Iris pigment epithelial cell (primary cell): ENCODE data around the gene CMIP.
A peak's percentile ranks its signal among the peaks of the same experiment; 100 is the strongest.

Experiments
- DNase-seq: peaks from one replicate; pipeline ENCODE4 v3.0.0-alpha.2; 2011; ENCODE audit warnings: low read depth

Gene CMIP

GRCh38 chr16:81664153-81664552 lies 219.5 kb downstream of the CMIP start:
- DNase-seq: no peak

GRCh38 chr16:81665588-81665987 lies 221.0 kb downstream of the CMIP start:
- no peak for DNase-seq

DNA sequence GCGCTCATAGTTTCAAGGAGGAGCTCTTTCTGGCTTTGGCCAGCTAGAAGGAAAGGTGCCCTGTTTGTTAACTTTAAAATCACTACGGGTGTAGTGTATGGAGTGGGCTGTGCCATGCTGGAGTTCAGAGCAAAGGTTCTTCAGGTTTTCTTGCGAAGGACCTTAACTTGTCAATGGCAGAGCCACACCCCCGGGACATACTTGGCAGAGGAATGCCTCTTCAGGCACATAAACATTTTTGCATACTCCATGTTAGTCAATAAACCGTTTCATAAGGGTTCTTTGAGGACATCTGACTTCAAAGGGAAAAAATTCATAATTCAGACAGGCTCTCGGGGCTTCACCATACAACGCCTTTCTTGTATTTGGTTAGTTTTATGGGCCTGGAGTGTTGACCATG lies 221.5 kb downstream of the CMIP start:
- no peak for DNase-seq

DNA sequence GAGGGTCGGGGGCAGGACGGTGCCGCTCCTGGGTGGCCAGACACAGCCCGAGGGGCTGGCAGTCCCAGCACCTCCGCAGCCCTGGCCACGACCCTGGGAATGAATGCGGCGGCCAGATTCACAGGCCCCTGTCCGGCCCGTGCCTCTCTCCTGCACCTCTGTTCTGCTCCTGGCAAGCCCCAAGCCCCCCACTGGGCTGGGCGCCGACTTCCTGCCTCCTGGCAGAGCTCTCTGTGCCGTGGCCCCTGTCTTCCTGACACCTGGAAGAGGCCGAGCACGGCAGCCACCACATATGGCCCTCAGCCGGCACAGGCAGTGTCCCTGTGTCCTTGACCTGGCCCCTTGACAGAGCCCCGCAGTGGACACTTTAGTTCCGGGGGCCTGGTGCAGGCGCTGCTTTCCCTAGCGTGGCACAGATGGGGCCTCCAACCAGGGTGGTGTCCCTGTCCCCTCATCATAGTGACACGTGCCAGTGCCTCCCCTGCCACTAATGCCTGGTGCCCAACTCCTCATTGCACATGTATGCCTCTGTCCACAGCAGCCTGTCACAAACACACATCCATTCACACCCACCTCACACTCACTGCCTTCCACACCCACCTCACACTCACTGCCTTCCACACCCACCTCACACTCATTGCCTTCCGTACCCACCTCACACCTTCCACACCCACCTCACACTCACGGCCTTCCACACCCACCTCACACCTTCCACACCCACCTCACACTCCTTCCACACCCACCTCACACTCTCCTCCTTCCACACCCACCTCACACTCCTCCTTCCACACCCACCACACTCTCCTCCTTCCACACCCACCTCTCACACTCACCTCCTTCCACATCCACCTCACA lies 223.9 kb downstream of the CMIP start:
- no peak for DNase-seq

GRCh38 chr16:81669473-81670350 lies 225.1 kb downstream of the CMIP start:
- DNase-seq: no peak

GRCh38 chr16:81671738-81672597 lies 227.4 kb downstream of the CMIP start:
- DNase-seq: no peak

DNA sequence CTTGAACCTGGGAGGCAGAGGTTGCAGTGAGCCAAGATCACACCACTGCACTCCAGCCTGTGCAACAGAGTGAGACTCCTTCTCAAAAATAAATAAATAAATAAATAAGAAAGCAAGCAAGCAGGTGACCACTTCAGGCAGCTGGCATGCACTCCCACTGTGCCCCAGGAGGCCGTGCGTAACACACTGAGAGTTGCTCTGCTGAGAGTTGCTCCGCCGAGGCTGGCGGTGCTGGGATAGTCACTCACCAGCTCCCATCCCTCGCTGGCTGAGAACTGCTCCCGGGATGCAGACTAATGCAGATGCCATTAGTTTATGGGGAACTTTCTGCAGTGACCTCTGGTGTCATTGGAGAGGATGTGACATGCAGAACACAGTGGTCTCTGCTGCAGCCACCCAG lies 228.8 kb downstream of the CMIP start:
- DNase-seq: no peak

- no peak for DNase-seq
These were observed 231.1 kb downstream of the CMIP start for GRCh38 chr16:81675662-81676061.

DNA sequence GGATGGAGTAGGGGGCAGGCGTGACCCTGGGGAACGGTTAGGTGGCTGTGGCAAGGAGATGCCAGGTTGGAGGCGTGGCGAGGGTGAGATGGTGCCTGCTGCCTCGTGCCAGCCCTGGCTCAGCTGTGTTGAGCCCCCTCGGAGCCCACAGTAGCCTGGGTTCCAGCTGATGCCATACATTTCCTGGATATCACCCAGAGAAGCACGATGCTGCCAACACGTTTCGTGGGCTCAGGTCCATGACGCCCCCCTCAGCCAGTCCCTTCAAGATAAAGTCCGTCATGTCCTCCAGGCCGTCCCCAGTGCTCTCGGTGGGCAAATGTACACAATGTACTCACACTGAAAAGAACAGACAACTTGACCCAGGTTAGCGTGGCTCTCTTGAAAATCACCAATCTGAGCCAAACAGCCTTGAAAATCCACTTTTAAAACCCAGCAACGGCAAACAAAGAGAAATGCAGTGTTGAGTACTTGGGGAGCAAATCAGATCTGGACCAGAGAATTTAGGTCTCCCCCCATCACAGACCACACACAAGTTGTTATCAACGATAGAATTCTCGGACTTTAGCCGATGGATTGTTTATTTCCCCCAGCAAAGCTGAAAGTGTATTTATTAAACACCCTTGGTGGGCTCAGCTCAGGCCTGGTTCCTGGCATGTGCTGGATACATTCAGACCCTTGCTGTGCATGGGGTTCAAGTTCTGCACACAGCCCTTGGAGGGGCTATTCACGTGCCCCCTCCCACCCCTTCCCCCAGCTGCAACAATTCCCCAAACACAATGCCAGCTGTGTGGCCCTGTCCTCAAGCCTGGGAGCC lies 231.7 kb downstream of the CMIP start:
- DNase-seq: no peak

DNA sequence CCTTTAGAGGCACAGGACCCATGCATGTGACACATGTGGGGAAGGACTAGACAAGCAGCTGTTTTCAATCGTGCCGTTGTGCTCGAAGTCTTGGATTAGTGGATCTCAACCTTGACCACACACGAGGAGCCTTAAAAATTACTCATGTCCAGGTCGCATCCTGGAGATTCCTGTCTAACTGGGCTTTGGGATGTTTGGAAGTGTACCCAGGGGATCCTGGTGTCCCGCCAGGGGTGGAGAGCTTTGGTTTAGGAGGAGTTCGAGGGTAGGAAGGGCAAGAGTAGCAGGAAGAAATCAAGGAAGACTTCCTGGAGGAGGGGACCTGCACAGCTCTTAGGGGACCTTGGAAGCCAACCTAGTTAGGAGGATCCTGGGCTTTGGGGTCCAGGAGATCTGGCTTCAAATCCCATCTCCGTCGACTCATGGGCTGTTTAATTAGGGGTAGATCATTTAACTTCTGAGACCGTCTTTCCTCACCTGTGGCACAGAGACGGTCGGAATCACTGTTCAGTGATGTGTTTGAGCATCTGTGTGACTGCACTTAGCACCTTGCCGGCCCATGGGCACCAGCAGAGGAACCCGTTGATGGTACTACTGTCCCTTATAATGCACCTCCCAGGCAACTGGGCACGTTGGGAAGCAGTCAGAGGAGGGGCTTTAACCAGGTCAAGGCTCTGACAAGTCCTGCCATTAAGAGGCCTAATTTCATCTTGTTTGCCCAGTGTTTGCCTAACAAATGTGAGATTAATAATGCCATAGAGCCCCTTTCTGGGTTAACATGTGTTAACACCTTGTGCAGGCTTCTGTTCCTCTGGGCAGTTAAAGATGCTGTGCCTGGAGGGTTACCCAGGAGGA lies 232.5 kb downstream of the CMIP start:
- no peak for DNase-seq

- DNase-seq: no peak
These were observed 233.9 kb downstream of the CMIP start for GRCh38 chr16:81678326-81679095.

DNA sequence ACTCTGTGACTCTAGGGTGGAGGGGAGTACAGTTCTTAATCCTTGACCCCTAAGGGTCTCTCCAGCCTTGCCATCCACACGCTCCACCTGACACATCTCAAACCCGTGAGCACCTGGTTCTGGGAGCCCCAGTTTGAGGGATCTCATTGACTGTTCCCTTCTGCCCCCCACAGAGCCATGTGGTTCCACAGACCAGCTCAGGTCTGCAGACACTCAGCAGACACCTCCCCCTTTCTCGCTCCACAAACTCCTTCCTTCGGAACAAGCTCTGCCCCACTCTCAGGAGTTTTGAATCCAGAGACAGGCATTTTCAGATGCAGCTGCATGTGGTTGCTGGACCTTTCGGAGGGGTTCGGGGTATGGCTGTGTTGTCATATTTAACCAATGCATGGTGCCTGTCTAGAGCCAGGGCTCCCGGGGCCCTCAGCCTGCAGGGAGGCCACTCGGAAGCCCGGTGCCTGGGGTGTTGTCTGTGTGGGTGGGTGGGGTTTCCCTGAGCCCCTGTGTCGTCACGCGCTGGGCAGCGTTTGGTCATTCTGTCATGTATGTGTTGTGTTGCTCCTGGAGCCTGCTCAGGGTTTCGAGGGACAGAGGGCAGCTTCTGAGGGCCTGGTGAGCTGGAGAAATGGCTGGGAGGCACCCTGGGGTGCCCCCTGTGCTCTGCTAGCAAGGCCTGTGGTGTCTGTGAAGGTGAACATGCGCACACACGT lies 235.3 kb downstream of the CMIP start:
- DNase-seq: no peak

DNA sequence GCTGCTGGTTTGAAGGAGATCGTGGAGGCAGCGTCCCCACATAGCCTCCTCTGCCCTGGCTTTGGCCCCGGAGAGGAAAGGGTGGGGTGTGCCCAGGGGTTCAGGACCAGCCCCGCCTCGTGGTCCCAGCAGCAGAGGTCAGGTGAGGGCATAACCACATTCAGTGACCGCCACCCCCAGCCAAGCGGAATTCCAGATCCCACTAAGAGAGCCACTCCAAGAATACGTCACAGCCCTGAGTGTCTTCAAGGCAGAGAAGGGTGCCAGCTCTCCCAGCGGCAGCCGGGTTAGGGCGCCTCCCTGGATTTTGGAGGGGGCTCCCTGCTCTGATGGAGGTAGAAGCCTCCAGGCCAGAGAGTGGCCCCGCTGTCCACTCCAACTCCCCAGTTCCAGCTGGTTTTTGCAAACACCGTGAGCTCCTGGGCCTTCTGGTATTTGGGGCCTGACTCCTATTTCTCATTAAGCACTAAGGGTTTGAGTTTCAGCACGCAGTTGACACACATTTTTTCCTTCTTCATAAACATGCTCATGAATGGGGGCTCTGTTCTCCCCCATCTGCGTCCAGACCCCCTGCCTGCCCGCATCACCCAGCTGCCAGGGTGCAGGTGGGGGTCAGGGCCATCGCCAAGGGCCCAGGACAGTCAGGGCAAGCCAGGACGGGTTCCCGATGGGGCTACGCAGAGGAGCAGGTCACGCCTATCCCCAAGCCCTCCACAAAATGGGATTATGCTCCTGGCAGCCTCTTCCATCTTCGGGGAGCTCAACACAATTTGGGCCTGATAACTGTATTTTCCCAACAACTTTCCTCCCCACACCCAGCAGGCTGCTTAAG lies 236.1 kb downstream of the CMIP start:
- DNase-seq: no peak

- DNase-seq: no peak
These were observed 236.7 kb downstream of the CMIP start for GRCh38 chr16:81681311-81681710.

DNA sequence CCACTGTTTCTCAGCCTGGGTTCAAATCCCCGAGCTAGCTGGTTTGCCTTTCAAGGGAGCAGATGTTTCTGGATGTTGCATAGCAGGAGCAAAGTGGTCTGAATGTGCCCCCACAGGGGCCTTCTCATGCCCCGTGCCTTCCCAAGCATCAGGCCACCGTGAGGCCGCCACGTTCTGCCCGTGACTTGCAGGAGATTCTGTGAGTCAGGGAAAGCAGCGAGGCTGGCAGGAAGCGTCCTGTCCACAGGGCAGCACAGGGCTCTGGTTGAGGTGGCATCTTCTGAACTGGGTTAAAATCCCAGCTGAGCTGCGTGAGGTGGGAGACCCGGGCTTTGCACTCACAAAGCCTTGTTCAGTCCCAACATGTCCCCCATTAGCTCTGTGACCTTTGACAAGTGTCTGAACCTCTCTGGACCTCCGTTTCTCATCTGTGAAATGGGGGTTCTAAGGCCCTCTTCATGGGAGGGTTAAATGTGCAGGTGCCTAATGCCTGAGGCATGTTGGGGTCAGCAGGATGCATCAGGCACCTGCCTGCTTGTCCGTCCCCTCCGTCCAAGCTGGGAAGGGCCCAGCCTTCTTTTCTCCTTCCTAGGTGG lies 239.7 kb downstream of the CMIP start:
- DNase-seq: no peak

DNA sequence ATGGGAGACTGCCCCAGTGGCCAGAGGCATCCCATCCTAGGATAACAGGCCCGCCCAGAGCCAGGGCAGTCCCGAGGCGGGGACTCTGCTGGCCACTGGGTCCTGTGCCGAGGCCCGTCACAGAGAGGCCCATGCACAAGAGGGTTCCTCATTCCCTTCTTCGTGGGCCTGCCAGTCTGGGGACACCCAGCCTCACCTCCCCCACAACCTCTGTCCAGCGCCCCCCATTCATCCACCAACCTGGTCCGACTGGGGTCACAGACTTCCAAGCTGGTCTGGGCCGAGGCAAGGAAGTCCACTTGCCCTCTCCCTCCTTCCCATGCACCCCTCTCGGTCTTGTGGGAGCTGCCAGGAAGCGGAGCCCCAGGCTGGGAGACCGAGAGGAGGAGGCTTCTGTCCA lies 240.3 kb downstream of the CMIP start:
- DNase-seq: no peak

GRCh38 chr16:81686391-81687130 lies 242.0 kb downstream of the CMIP start:
- peak; percentile 17 for DNase-seq
